ENCODE results near the gene KDM2A.

DNA sequence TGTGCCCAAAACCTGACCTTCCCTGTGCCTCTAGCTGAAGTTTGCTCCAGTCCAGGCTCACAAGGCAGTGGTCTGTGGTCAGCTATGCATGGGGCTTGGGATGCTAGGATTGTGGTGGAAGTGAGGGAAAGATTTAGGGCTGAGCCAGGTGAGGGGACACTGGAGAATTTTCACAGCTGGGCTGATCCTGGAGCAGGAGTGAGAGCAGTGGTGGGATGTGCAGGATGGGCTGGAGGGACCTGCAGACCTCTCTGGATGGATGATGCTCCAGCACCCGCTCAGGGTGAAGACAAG, 23.9 kb upstream of the KDM2A start:
- no peak for TF ChIP-seq POLR2A (IDR thresholded peaks at IDR 0.05)
- TF ChIP-seq, protein P1, sequence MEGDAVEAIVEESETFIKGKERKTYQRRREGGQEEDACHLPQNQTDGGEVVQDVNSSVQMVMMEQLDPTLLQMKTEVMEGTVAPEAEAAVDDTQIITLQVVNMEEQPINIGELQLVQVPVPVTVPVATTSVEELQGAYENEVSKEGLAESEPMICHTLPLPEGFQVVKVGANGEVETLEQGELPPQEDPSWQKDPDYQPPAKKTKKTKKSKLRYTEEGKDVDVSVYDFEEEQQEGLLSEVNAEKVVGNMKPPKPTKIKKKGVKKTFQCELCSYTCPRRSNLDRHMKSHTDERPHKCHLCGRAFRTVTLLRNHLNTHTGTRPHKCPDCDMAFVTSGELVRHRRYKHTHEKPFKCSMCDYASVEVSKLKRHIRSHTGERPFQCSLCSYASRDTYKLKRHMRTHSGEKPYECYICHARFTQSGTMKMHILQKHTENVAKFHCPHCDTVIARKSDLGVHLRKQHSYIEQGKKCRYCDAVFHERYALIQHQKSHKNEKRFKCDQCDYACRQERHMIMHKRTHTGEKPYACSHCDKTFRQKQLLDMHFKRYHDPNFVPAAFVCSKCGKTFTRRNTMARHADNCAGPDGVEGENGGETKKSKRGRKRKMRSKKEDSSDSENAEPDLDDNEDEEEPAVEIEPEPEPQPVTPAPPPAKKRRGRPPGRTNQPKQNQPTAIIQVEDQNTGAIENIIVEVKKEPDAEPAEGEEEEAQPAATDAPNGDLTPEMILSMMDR (IDR thresholded peaks at IDR 0.05), result no peak
